Measurements from ENCODE around the gene SLC24A3.

DNA sequence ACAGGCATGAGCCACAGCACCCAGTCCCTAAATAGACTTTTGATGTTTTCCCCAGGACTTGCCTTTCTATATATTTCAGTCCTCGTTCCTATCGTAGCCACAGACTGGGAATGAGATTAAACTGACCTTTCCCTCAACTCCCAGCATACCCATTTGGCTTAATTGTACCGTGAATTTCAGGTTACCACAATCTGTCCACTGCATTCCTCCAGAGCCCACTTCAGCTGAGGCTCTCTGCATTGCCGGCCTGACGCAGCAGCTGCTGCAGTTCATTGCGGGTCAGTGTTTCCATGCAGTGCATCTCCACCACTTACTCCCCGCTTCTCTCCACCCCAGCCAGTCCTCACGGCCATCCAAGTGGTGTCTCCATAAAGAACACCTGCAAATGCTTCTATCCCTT lies 442.5 kb downstream of the SLC24A3 start:
- TF ChIP-seq, protein P1, sequence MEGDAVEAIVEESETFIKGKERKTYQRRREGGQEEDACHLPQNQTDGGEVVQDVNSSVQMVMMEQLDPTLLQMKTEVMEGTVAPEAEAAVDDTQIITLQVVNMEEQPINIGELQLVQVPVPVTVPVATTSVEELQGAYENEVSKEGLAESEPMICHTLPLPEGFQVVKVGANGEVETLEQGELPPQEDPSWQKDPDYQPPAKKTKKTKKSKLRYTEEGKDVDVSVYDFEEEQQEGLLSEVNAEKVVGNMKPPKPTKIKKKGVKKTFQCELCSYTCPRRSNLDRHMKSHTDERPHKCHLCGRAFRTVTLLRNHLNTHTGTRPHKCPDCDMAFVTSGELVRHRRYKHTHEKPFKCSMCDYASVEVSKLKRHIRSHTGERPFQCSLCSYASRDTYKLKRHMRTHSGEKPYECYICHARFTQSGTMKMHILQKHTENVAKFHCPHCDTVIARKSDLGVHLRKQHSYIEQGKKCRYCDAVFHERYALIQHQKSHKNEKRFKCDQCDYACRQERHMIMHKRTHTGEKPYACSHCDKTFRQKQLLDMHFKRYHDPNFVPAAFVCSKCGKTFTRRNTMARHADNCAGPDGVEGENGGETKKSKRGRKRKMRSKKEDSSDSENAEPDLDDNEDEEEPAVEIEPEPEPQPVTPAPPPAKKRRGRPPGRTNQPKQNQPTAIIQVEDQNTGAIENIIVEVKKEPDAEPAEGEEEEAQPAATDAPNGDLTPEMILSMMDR (IDR thresholded peaks at IDR 0.05; ENCODE audit: poor library complexity): no peak
- TF ChIP-seq EZH2phosphoT487 (IDR thresholded peaks at IDR 0.05; ENCODE audit: low read depth, severe bottlenecking, unreplicated experiment) (no peak), EZH2 (IDR thresholded peaks at IDR 0.05; ENCODE audit: borderline replicate concordance) (no peak)
